SK-N-SH treated with all-trans-retinoic acid at 6 μM for 48 hours (cell line): ENCODE data around the gene ETS1.

Experiments
- ATAC-seq: fragments of 200-7000 bp; cut with Tn5 transposase; 3 replicates; pipeline ENCODE4 v1.9.1; 2020; ENCODE audit warnings: mild to moderate bottlenecking, moderate library complexity
- ARNTL ChIP-seq: fragments of 450-650 bp; formaldehyde crosslinking; IDR thresholded peaks from 2 replicates; pipeline ENCODE4 v1.5.0; 2020; ENCODE audit warnings: low read depth, mild to moderate bottlenecking, moderate library complexity, borderline replicate concordance
- BACH2 ChIP-seq: fragments of 250-450 bp; sonication (Bioruptor Pico); IDR thresholded peaks from 2 replicates; pipeline ENCODE4 v1.9.0; 2021; ENCODE audit warnings: mild to moderate bottlenecking, borderline replicate concordance
- CSDC2 ChIP-seq: fragments of 250-450 bp; sonication (Bioruptor Pico); IDR thresholded peaks from 2 replicates; pipeline ENCODE4 v1.5.0; 2020; ENCODE audit warnings: mild to moderate bottlenecking, moderate library complexity
- ESRRG ChIP-seq: fragments of 250-450 bp; sonication (Bioruptor Pico); IDR thresholded peaks from 2 replicates; pipeline ENCODE4 v1.6.1; 2021; ENCODE audit warnings: mild to moderate bottlenecking
- GLIS3 ChIP-seq: fragments of 250-450 bp; sonication (Bioruptor Pico); IDR thresholded peaks from 2 replicates; pipeline ENCODE4 v1.5.0; 2020; ENCODE audit warnings: mild to moderate bottlenecking, moderate library complexity
- ISL1 ChIP-seq: fragments of 250-450 bp; sonication (Bioruptor Pico); IDR thresholded peaks from 2 replicates; pipeline ENCODE4 v2.1.2; 2022; ENCODE audit warnings: mild to moderate bottlenecking, moderate library complexity
- OSR1 ChIP-seq: fragments of 250-450 bp; sonication (Bioruptor Pico); IDR thresholded peaks from 2 replicates; pipeline ENCODE4 v1.8.0; 2022; ENCODE audit warnings: moderate library complexity, mild to moderate bottlenecking, inconsistent platforms
- PPARA ChIP-seq: fragments of 250-450 bp; sonication (Bioruptor Pico); IDR thresholded peaks from 2 replicates; pipeline ENCODE4 v1.5.0; 2020; ENCODE audit warnings: mild to moderate bottlenecking, borderline replicate concordance
- RARB ChIP-seq: fragments of 250-450 bp; sonication (Bioruptor Pico); IDR thresholded peaks from 2 replicates; pipeline ENCODE4 v1.8.0; 2021; ENCODE audit warnings: mild to moderate bottlenecking, moderate library complexity
- TCF4 ChIP-seq: fragments of 250-450 bp; sonication (Bioruptor Pico); IDR thresholded peaks from 2 replicates; pipeline ENCODE4 v1.8.0; 2021; ENCODE audit warnings: mild to moderate bottlenecking, moderate library complexity, borderline replicate concordance
- TOX ChIP-seq: fragments of 250-450 bp; sonication (Bioruptor Pico); IDR thresholded peaks from 2 replicates; pipeline ENCODE4 v1.8.0; 2021; ENCODE audit warnings: mild to moderate bottlenecking, moderate library complexity, borderline replicate concordance
- ZFP3 ChIP-seq: fragments of 250-450 bp; sonication (Bioruptor Pico); IDR thresholded peaks from 2 replicates; pipeline ENCODE4 v1.5.0; 2020; ENCODE audit warnings: mild to moderate bottlenecking, moderate library complexity
- ZFP30 ChIP-seq: fragments of 450-650 bp; formaldehyde crosslinking; IDR thresholded peaks from 2 replicates; pipeline ENCODE4 v1.5.0; 2022; ENCODE audit warnings: mild to moderate bottlenecking, moderate library complexity
- ZNF565 ChIP-seq: fragments of 450-650 bp; formaldehyde crosslinking; conservative IDR thresholded peaks from 2 replicates; pipeline ENCODE4 v1.5.0; 2020; ENCODE audit warnings: low read depth, mild to moderate bottlenecking, moderate library complexity
- ZNF70 ChIP-seq: fragments of 450-650 bp; formaldehyde crosslinking; IDR thresholded peaks from 2 replicates; pipeline ENCODE4 v1.5.0; 2020; ENCODE audit warnings: mild to moderate bottlenecking, moderate library complexity
- ZNF8 ChIP-seq: fragments of 450-650 bp; formaldehyde crosslinking; IDR thresholded peaks from 2 replicates; pipeline ENCODE4 v1.5.0; 2020; ENCODE audit warnings: mild to moderate bottlenecking, moderate library complexity
- TF ChIP-seq, protein P1 (sequence below): fragments of 250-450 bp; sonication (Bioruptor Pico); IDR thresholded peaks from 2 replicates; pipeline ENCODE4 v1.8.0; 2020; ENCODE audit warnings: mild to moderate bottlenecking, moderate library complexity, borderline replicate concordance
- TF ChIP-seq, protein P2 (sequence below): fragments of 250-450 bp; sonication (Bioruptor Pico); IDR thresholded peaks from 2 replicates; pipeline ENCODE4 v1.5.1; 2021; ENCODE audit warnings: mild to moderate bottlenecking, moderate library complexity
- TF ChIP-seq, protein P3 (sequence below): fragments of 250-450 bp; sonication (Bioruptor Pico); IDR thresholded peaks from 2 replicates; pipeline ENCODE4 v1.5.0; 2020; ENCODE audit warnings: mild to moderate bottlenecking, moderate library complexity
- TF ChIP-seq, protein P4 (sequence below): fragments of 250-450 bp; sonication (Bioruptor Pico); IDR thresholded peaks from 2 replicates; pipeline ENCODE4 v1.5.1; 2020; ENCODE audit warnings: low read depth, mild to moderate bottlenecking, moderate library complexity
- TF ChIP-seq, protein P5 (sequence below): fragments of 250-450 bp; sonication (Bioruptor Pico); IDR thresholded peaks from 2 replicates; pipeline ENCODE4 v1.8.0; 2021; ENCODE audit warnings: low read depth, mild to moderate bottlenecking, moderate library complexity, borderline replicate concordance

The ETS1 gene

DNA sequence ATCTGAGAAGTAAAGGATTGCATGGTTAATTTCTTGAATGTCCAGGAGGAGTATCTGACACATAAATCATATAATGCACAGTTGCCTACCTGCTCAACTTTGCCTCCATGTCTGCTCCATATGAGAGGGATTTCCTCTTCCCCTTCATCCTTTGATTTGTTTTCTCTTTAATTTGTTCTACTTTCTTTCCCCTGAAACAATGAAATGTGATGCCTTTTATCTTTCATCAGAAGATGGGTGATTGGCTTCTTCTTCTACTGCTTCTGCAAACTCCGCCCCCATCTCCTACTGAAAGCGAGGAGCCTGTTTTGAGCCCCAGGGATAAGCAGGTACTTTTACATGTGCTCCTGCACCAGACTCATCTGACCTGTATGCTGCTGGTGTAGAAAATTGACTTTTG is 9.9 kb upstream of the ETS1 start:
- no peak for ATAC-seq
- no peak for TF ChIP-seq ZFP30 (CRISPR knock-in tag)
- TF ChIP-seq, protein P1, sequence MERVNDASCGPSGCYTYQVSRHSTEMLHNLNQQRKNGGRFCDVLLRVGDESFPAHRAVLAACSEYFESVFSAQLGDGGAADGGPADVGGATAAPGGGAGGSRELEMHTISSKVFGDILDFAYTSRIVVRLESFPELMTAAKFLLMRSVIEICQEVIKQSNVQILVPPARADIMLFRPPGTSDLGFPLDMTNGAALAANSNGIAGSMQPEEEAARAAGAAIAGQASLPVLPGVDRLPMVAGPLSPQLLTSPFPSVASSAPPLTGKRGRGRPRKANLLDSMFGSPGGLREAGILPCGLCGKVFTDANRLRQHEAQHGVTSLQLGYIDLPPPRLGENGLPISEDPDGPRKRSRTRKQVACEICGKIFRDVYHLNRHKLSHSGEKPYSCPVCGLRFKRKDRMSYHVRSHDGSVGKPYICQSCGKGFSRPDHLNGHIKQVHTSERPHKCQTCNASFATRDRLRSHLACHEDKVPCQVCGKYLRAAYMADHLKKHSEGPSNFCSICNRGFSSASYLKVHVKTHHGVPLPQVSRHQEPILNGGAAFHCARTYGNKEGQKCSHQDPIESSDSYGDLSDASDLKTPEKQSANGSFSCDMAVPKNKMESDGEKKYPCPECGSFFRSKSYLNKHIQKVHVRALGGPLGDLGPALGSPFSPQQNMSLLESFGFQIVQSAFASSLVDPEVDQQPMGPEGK (CRISPR knock-in tag): no peak
- TF ChIP-seq, protein P2, sequence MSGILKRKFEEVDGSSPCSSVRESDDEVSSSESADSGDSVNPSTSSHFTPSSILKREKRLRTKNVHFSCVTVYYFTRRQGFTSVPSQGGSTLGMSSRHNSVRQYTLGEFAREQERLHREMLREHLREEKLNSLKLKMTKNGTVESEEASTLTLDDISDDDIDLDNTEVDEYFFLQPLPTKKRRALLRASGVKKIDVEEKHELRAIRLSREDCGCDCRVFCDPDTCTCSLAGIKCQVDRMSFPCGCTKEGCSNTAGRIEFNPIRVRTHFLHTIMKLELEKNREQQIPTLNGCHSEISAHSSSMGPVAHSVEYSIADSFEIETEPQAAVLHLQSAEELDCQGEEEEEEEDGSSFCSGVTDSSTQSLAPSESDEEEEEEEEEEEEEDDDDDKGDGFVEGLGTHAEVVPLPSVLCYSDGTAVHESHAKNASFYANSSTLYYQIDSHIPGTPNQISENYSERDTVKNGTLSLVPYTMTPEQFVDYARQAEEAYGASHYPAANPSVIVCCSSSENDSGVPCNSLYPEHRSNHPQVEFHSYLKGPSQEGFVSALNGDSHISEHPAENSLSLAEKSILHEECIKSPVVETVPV (CRISPR knock-in tag): no peak
- TF ChIP-seq TOX: no peak
- TF ChIP-seq BACH2: no peak
- TF ChIP-seq, protein P3, sequence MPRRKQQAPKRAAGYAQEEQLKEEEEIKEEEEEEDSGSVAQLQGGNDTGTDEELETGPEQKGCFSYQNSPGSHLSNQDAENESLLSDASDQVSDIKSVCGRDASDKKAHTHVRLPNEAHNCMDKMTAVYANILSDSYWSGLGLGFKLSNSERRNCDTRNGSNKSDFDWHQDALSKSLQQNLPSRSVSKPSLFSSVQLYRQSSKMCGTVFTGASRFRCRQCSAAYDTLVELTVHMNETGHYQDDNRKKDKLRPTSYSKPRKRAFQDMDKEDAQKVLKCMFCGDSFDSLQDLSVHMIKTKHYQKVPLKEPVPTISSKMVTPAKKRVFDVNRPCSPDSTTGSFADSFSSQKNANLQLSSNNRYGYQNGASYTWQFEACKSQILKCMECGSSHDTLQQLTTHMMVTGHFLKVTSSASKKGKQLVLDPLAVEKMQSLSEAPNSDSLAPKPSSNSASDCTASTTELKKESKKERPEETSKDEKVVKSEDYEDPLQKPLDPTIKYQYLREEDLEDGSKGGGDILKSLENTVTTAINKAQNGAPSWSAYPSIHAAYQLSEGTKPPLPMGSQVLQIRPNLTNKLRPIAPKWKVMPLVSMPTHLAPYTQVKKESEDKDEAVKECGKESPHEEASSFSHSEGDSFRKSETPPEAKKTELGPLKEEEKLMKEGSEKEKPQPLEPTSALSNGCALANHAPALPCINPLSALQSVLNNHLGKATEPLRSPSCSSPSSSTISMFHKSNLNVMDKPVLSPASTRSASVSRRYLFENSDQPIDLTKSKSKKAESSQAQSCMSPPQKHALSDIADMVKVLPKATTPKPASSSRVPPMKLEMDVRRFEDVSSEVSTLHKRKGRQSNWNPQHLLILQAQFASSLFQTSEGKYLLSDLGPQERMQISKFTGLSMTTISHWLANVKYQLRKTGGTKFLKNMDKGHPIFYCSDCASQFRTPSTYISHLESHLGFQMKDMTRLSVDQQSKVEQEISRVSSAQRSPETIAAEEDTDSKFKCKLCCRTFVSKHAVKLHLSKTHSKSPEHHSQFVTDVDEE (CRISPR knock-in tag): no peak
- TF ChIP-seq ZFP3 (CRISPR knock-in tag): no peak
- TF ChIP-seq OSR1: no peak
- no peak for TF ChIP-seq CSDC2 (CRISPR knock-in tag)
- no peak for TF ChIP-seq ARNTL (CRISPR knock-in tag)
- TF ChIP-seq ZNF565 (CRISPR knock-in tag): no peak
- no peak for TF ChIP-seq ISL1
- TF ChIP-seq ZNF70 (CRISPR knock-in tag): no peak

DNA sequence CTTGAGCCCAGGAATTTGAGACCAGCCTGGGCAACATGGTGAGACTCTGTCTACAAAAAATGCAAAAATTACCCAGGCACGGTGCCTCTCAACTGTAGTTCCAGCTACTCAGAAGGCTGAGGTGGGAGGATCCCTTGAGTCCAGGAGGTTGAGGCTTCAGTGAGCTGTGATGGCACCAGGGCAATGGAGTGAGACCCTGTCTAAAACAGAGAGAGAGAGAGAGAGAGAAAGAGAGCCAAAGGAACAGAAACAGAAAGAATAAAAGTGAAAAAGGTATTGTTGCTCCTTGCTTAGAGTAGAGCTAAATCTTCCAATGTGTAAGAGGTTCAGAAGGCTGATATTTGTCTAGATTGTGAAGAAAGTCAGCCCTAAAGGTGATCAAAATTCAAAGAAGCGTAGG is 8.9 kb upstream of the ETS1 start:
- TF ChIP-seq ISL1: no peak
- TF ChIP-seq ZNF565 (CRISPR knock-in tag): no peak
- no peak for TF ChIP-seq CSDC2 (CRISPR knock-in tag)
- TF ChIP-seq, protein P3 (CRISPR knock-in tag): no peak
- no peak for TF ChIP-seq OSR1
- TF ChIP-seq, protein P4, sequence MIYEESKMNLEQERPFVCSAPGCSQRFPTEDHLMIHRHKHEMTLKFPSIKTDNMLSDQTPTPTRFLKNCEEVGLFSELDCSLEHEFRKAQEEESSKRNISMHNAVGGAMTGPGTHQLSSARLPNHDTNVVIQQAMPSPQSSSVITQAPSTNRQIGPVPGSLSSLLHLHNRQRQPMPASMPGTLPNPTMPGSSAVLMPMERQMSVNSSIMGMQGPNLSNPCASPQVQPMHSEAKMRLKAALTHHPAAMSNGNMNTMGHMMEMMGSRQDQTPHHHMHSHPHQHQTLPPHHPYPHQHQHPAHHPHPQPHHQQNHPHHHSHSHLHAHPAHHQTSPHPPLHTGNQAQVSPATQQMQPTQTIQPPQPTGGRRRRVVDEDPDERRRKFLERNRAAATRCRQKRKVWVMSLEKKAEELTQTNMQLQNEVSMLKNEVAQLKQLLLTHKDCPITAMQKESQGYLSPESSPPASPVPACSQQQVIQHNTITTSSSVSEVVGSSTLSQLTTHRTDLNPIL (CRISPR knock-in tag): no peak
- TF ChIP-seq BACH2: no peak
- no peak for TF ChIP-seq TCF4 (CRISPR knock-in tag)
- no peak for TF ChIP-seq ZFP30 (CRISPR knock-in tag)
- TF ChIP-seq GLIS3 (CRISPR knock-in tag): no peak
- TF ChIP-seq ARNTL (CRISPR knock-in tag): no peak
- TF ChIP-seq, protein P5, sequence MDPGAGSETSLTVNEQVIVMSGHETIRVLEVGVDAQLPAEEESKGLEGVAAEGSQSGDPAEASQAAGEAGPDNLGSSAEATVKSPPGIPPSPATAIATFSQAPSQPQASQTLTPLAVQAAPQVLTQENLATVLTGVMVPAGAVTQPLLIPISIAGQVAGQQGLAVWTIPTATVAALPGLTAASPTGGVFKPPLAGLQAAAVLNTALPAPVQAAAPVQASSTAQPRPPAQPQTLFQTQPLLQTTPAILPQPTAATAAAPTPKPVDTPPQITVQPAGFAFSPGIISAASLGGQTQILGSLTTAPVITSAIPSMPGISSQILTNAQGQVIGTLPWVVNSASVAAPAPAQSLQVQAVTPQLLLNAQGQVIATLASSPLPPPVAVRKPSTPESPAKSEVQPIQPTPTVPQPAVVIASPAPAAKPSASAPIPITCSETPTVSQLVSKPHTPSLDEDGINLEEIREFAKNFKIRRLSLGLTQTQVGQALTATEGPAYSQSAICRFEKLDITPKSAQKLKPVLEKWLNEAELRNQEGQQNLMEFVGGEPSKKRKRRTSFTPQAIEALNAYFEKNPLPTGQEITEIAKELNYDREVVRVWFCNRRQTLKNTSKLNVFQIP (CRISPR knock-in tag): no peak
- no peak for TF ChIP-seq ZNF8 (CRISPR knock-in tag)
- TF ChIP-seq ESRRG (CRISPR knock-in tag): no peak
- no peak for TF ChIP-seq TOX
- no peak for TF ChIP-seq ZNF70 (CRISPR knock-in tag)
- no peak for TF ChIP-seq RARB (CRISPR knock-in tag)
- TF ChIP-seq, protein P1 (CRISPR knock-in tag): no peak
- TF ChIP-seq PPARA (CRISPR knock-in tag): no peak
- no peak for ATAC-seq
